SHP77 (cell line): ENCODE results near the gene ZNF577.

ENCODE experiments used
- DNase-seq, 2 experiments: peaks; one replicate each; lab custom pipeline; 2025; lab: John Stamatoyannopoulos, UW

ZNF577 gene

DNA sequence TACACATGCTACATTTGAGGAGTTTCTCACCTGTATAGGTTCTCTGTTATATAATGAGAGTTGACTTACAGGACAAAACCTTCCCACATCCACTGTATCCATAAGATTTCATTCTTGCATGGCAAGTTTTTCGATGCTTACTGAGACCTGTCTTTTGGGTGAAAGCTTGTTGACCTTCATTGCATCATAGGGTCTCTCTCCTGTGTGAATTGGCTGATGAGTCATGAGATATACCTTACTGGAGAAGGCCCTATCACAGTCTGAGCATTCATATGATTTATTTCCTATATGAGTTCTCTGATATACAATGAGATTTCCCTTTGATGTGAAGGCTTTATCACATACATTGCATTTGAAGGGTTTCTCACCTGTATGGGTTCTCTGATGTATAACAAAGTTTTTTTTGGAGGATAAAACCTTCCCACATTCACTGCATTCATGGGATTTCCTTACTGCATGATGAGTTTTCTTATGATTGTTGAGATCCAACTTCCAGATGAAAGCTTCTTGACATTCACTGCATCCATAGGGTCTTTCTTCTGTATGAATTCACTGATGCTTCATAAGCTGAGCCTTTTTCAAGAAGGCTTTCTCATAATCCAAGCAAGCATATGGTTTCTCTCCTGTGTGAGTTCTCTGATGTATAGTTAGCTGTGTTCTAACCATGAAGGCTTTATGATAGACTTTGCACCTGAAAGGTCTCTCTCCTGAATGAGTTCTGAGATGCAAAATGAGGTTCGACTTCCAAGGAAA, 25.7 kb downstream of the ZNF577 start:
- no peak for DNase-seq

DNA sequence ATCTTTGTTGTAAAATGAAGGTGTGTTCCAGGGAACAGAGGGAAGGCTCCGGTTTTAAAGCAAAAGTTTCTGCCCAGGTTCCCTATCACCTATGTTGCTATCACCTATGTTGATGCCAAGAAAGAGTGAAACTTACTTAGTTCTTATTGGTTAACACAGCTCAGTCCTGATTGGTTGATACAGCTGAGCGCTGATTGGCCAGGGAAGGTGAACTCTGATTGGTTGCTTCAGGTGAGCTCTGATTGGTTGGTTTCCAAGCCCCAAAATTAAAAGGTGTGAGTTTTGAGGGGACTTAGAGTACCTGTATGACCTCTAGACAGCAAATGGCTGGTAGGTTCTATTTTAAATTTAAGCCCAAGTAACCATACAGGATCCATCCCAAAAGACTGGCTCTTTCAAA, 50.6 kb downstream of the ZNF577 start:
- DNase-seq = no peak

DNA sequence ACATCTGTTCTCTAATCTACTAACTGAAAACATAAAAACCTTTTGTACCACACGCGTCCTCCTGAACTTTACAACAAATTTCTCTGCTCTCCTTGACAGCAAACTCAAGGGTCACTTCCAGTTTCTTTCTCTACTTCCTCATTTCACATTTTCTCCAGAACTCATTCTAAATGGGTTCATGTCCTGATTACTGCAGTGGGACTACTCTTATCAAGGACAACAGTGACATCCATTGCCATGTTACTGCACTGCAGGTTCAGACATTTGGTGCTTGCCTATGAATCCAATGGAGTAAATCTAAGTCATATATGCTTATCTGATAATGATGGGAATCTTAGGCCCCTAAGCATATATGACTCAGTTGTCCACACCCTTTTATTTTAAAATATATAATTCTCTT, 57.5 kb downstream of the ZNF577 start:
- DNase-seq = no peak

DNA sequence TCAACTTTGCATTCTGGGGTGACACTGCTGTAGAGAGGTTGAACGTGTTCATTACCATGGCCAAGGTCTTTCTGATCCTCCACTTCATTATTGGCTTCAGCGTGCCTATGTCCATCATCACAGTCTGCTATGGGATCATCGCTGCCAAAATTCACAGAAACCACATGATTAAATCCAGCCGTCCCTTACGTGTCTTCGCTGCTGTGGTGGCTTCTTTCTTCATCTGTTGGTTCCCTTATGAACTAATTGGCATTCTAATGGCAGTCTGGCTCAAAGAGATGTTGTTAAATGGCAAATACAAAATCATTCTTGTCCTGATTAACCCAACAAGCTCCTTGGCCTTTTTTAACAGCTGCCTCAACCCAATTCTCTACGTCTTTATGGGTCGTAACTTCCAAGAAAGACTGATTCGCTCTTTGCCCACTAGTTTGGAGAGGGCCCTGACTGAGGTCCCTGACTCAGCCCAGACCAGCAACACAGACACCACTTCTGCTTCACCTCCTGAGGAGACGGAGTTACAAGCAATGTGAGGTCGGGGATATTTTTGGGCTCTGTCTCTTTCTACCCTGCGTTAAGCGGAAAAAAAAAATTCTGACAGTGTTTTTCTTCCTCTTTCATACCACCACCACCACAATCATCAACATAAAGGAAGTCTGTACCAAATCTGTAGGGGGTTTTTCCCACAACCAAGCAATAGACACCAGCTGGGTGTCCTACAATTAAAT, 63.3 kb downstream of the ZNF577 start:
- no peak for DNase-seq

DNA sequence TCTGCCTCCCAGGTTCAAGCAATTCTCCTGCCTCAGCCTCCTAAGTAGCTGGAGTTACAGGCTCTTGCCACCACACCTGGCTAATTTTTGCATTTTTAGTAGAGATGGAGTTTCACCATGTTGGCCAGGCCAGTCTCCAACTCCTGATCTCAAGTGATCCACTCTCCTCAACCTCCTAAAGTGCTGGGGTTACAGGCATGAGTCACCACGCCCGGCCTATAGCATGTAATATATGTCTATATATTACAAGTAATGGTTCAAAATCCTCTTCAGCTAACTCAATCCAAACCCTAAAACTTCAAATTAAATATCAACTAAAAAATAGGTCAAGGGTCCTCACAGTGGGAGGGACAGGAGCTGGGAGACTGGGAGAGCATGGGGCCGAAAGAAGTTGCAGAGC, 64.8 kb downstream of the ZNF577 start:
- no peak for DNase-seq

DNA sequence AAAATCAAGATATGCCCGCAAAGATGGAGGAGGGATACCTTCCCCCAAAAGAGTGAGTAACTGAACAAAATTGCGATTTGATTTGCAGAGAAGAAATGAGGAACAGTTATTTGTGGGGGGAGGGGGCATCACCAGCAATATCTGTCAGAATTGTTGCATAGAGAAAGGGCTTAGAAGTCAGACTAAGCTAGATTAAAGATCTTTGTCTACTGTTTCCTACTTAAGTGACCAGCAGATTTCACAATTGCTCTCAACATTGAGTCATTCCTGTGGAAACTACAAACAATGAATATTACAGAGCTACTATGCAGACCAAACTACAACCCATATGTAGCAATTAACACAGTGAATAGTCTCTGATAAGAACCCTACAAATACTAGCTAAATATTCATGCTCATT, 65.4 kb downstream of the ZNF577 start:
- no peak for DNase-seq

DNA sequence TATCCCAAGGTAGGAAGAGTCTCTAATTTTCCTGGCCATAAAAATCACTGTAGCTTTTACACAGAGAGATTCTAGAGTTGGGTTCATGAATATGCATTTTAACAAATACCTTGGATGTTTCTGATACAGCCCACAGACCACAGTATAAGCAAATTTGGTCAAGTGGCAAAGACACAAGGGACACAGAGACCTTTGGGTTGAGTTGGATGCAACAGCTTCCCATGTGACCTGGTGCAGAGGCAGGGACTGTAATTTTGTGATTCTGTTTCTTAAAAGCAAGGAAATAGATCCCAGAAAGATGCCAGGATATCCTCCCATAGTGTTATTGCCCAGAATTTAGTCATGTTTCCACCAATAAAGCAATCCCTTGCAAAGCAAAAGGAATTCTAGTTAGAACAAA, 65.8 kb downstream of the ZNF577 start:
- DNase-seq = no peak

DNA sequence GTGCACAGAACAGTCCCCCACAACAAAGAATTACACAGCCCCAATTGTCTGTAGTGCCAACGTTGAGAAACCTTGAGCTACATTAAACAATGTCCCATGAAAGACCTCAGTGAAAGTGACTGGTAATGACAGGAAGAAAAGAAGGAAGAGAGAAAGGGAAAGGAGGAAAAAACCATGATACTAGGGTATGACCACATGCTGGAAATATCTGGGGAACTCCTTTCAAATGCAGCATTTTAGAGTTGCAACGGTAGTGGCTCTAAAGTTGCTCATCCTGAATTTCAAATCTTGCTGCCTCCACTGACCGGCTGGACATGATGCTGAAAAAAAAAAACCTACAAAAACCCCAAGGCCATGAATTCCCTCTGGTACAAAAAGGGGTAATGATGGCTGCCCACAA, 66.3 kb downstream of the ZNF577 start:
- no peak for DNase-seq
